GM12878 (cell line): ENCODE measurements around the gene C1QL1. TPM values are rescaled to one million over a fixed set of nuclear protein-coding genes. Genes with fewer than 3 reads are reported as not detected.

ENCODE experiments used
- ATAC-seq: fragments of 200-7000 bp; cut with Tn5 transposase; 3 replicates; pipeline ENCODE4 v1.9.1; 2020; ENCODE audit warnings: mild to moderate bottlenecking, moderate library complexity
- BruUV-seq: library from RNA; stranded (reverse); fragments of 400-500 nt; replicated peaks from 2 replicates; lab custom pipeline; 2021; lab: Mats Ljungman, UMichigan
- CTCF ChIA-PET: fragments of 300-600 bp; sonication (Branson Sonifier 250); formaldehyde crosslinking; extraction: SDS; loops from one replicate; lab custom pipeline; 2021; ENCODE audit warnings: inconsistent platforms; lab: Yijun Ruan, JAX
- POLR2A ChIA-PET: fragments of 350-600 bp; formaldehyde crosslinking; extraction: SDS; loops from one replicate; lab custom pipeline; 2021; ENCODE audit warnings: inconsistent platforms; lab: Charles Lee
- RAD21 ChIA-PET: fragments of 300-600 bp; sonication (Branson Sonifier 250); formaldehyde crosslinking; loops from one replicate; lab custom pipeline; 2023; ENCODE audit warnings: antibody characterized with exemption; ENCODE audit not compliant: unreplicated experiment; lab: Charles Lee
- SMC1A ChIA-PET: fragments of 300-600 bp; sonication (Branson Sonifier 250); formaldehyde crosslinking; loops from one replicate; lab custom pipeline; 2023; ENCODE audit not compliant: unreplicated experiment, uncharacterized antibody; lab: Charles Lee
- DNase-seq: peaks from one replicate; pipeline ENCODE4 v3.0.0-alpha.2; 2011; ENCODE audit warnings: low read depth, low spot score
- FAIRE-seq: peaks from 3 replicates; lab custom pipeline; 2011; peaks lifted over from hg19 to GRCh38; lab: Jason Lieb, UNC
- H2AFZ ChIP-seq: 2 replicates; pipeline ENCODE4 v1.6.0; 2011; ENCODE audit warnings: low read depth, low read length, control low read depth; ENCODE audit not compliant: control insufficient read depth
- H3K27ac ChIP-seq: 2 replicates; pipeline ENCODE4 v1.5.1; 2011; ENCODE audit warnings: control low read depth; ENCODE audit not compliant: control insufficient read depth, insufficient read depth
- H3K27me3 ChIP-seq, 2 experiments: replicated peaks in 1 of 2; 2 replicates each; pipeline versions ENCODE4 v1.6.0 to v1.6.1; 2011; ENCODE audit warnings: low read length in 1 of 2; ENCODE audit not compliant: control insufficient read depth in 2 of 2, insufficient read depth in 2 of 2
- H3K36me3 ChIP-seq, 2 experiments: 2 replicates each; pipeline ENCODE4 v1.5.1; 2011; ENCODE audit warnings: low read length in 1 of 2; ENCODE audit not compliant: control insufficient read depth in 2 of 2, insufficient read depth in 2 of 2
- H3K4me1 ChIP-seq: 2 replicates; pipeline ENCODE4 v1.6.1; 2011; ENCODE audit warnings: mild to moderate bottlenecking, low read length, moderate library complexity, mixed read lengths; ENCODE audit not compliant: control insufficient read depth, insufficient read depth
- H3K4me2 ChIP-seq: 2 replicates; pipeline ENCODE4 v1.6.0; 2011; ENCODE audit warnings: control low read depth; ENCODE audit not compliant: control insufficient read depth, insufficient read depth
- H3K4me3 ChIP-seq: fragments of 200-600 bp; sonication (generic); 2 replicates; pipeline ENCODE4 v1.5.1; 2016
- H3K79me2 ChIP-seq: 2 replicates; pipeline ENCODE4 v1.6.0; 2011; ENCODE audit warnings: low read length; ENCODE audit not compliant: control insufficient read depth, insufficient read depth
- H3K9ac ChIP-seq: 2 replicates; pipeline ENCODE4 v1.8.0; 2011; ENCODE audit warnings: low read length, control low read depth, mixed read lengths; ENCODE audit not compliant: control insufficient read depth, insufficient read depth
- H3K9me3 ChIP-seq: replicated peaks from 3 replicates; pipeline ENCODE4 v1.5.1; 2011; ENCODE audit warnings: mild to moderate bottlenecking, low read length; ENCODE audit not compliant: control insufficient read depth, insufficient read depth
- H4K20me1 ChIP-seq: 2 replicates; pipeline ENCODE4 v1.6.0; 2011; ENCODE audit not compliant: control insufficient read depth, insufficient read depth
- LARP7 ChIP-seq: fragments of 450-650 bp; IDR thresholded peaks from 2 replicates; pipeline ENCODE4 v1.6.1; 2017; ENCODE audit warnings: mild to moderate bottlenecking
- NBN ChIP-seq: fragments of 450-650 bp; IDR thresholded peaks from 2 replicates; pipeline ENCODE4 v1.6.1; 2016
- NR2C1 ChIP-seq: fragments of 450-650 bp; IDR thresholded peaks from 2 replicates; pipeline ENCODE4 v1.6.1; 2017; ENCODE audit warnings: antibody characterized with exemption, mild to moderate bottlenecking, moderate library complexity
- PAX8 ChIP-seq: fragments of 450-650 bp; IDR thresholded peaks from 2 replicates; pipeline ENCODE4 v1.6.1; 2017; ENCODE audit warnings: mild to moderate bottlenecking, moderate library complexity
- PML ChIP-seq: IDR thresholded peaks from 2 replicates; pipeline ENCODE4 v1.6.1; 2012; ENCODE audit warnings: low read length, inconsistent platforms
- SP1 ChIP-seq: IDR thresholded peaks from one replicate; pipeline ENCODE4 v1.6.1; 2011; ENCODE audit warnings: low read depth, low read length
- SRF ChIP-seq, 2 experiments: IDR thresholded peaks; 2 replicates each; pipeline ENCODE4 v1.6.1; 2011; ENCODE audit warnings: low read depth in 2 of 2, low read length in 2 of 2, mild to moderate bottlenecking in 1 of 2, moderate library complexity in 1 of 2
- WGBS: methylation state at CpG from one replicate; pipeline ENCODE4 v1.1.6; 2016; ENCODE audit warnings: low lambda C conversion rate; ENCODE audit not compliant: insufficient replicate concordance, insufficient coverage; ENCODE audit errors: missing lambda C conversion rate; 5-methylcytosine and 5-hydroxymethylcytosine counted together
- in situ Hi-C: fragments of 300-500 bp; cut with MboI; formaldehyde crosslinking; loops from 9 replicates; pipeline ENCODE4 v1.14.3; 2018; ENCODE audit warnings: mixed read lengths
- intact Hi-C: fragments of 100-400 bp; cut with micrococcal nuclease; formaldehyde crosslinking; loops from one replicate; pipeline ENCODE4 v1.14.2; 2022; ENCODE audit not compliant: unreplicated experiment
- polyA plus RNA-seq, 11 experiments: library from polyadenylated mRNA; depleted of rRNA in 4 of 11; unstranded in 6 of 11; stranded (reverse) in 5 of 11; fragments of >200 nt; fragmentation: Nextera tagmentation in 4 of 11; fragmentation: Illumina TruSeq in 1 of 11; extraction: Ambion mirVana in 4 of 11; extraction: Trizol in 1 of 11; gene quantifications; 1 replicate in 1 of 11; 2 replicates in 10 of 11; pipeline versions ENCODE4 v1.2.1 to v1.2.3, GENCODE V29; 2011 to 2016; ENCODE audit warnings: inconsistent platforms in 2 of 11, missing spikeins in 2 of 11, low read depth in 1 of 11
- total RNA-seq, 4 experiments: library from RNA; depleted of rRNA in 3 of 4; stranded (reverse); fragments of >200 nt in 3 of 4; fragmentation: Illumina TruSeq in 1 of 4; extraction: Trizol in 1 of 4; gene quantifications; 2 replicates each; pipeline versions ENCODE4 v1.2.1 to v1.2.3, GENCODE V29; 2013 to 2021

Gene C1QL1
- total and polyA plus RNA-seq, 10 of the 15 experiments (the other 5 are each of a cell fraction or from before 2014, with no cell fraction given) = not detected

DNA sequence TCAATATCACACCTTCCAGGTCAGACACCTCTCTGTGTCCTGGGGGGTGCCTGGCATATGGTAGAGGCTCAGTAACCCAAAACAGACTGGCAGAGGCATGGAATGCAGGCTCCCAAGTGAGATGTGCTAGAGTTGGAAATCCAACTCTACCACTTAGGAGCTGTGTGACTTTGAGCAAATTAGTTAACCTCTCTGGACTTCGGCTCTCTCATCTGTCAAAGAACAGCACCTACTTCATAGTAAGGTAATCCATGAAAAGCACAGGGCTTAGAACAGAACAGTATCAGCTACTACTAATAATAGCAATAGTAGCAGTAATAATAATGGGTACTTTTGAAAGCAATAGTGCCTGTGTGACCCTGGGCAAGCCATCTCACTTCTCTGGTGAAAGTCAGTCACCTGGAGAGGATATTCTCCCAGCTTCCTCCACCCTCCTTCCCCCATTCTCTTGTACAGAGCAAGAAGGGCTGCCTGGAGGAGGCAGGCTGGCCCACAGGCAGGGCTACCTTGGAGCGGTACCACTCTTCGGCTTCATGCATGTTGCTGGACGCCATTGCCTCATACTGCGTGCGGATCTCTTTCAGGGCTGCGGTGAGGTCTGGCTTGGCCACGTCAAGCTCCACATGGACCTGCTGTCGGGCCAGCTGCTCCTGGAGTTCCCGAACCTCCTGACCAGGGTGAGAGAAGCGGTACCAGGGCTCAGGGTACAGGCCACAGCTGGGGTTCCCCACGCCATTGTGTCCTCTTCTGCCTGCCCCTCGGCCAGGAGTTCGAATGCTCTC, 55.1 kb downstream of the C1QL1 start:
- Histone ChIP-seq H3K27me3 (no peaks in the 10 kb centered on the region; a peak in 3 of 4 replicates), H3K79me2 (no peaks in the 10 kb centered on the region), H3K4me1 (peaks cover 6% of the 10 kb centered on the region), H4K20me1 (no peaks in the 10 kb centered on the region), H3K4me2 (no peak overlapping the region), H3K9ac (no peak overlapping the region), H2AFZ (no peak overlapping the region), H3K9me3 (no peaks in the 10 kb centered on the region), H3K4me3 (no peak overlapping the region), H3K36me3 (no peaks in the 10 kb centered on the region), H3K27ac (no peak overlapping the region)
- SMC1A ChIA-PET = no interaction called here
- POLR2A ChIA-PET = no interaction called here
- BruUV-seq = no TSS peak
- CTCF ChIA-PET = interaction anchor here (1.0 to 1.2 kb wide), 2 partner anchors 8 to 186 kb away, joined by 3 to 4 read pairs; no protein-coding TSS in a partner anchor
- intact Hi-C loops = no loop called here
- 52% methylated on average over 12 of the region's 14 CpGs for WGBS
- FAIRE-seq (no peak), ATAC-seq (no peak), DNase-seq (no peak)
- TF ChIP-seq NBN = no peak
- no peak for TF ChIP-seq SP1
- no peak for TF ChIP-seq LARP7
- TF ChIP-seq NR2C1 = no peak
- no peak for TF ChIP-seq SRF (IDR thresholded peaks at IDR 0.05; ENCODE audit: low read depth in 2 of 2, low read length in 2 of 2)
- TF ChIP-seq PAX8 = no peak
- no peak for TF ChIP-seq PML
- in situ Hi-C loops = no loop called here
- RAD21 ChIA-PET = interaction anchor here (1.1 kb wide), 1 partner anchor 12 kb away, joined by 3 read pairs; no protein-coding TSS in a partner anchor
